Activated B cell treated with CpG ODN at 0.5 μM for 24 hours (primary cell): Measurements from ENCODE around the gene BMP5. TPM values are rescaled to one million over a fixed set of nuclear protein-coding genes. Genes with fewer than 3 reads are reported as not detected.

ENCODE experiments used
- ATAC-seq: fragments of 200-7000 bp; cut with Tn5 transposase; one replicate; pipeline ENCODE4 v1.10.0; 2021; ENCODE audit warnings: low read depth, mild to moderate bottlenecking, moderate library complexity
- CTCF ChIA-PET: fragments of 350-600 bp; sonication (Branson Sonifier 250); formaldehyde crosslinking; loops from one replicate; lab custom pipeline; 2021; ENCODE audit warnings: antibody characterized with exemption; lab: Charles Lee
- POLR2A ChIA-PET: fragments of 350-600 bp; sonication (Branson Sonifier 250); formaldehyde crosslinking; loops from one replicate; lab custom pipeline; 2021; ENCODE audit warnings: antibody characterized with exemption; lab: Charles Lee
- DNase-seq: peaks from one replicate; pipeline ENCODE4 v3.0.0; 2022
- H3K27ac Mint-ChIP-seq: one replicate; pipeline ENCODE4 v1.8.0; 2020; ENCODE audit warnings: mixed read lengths
- H3K27me3 Mint-ChIP-seq: one replicate; pipeline ENCODE4 v1.8.0; 2021; ENCODE audit warnings: mixed read lengths
- H3K36me3 Mint-ChIP-seq: one replicate; pipeline ENCODE4 v1.8.0; 2021; ENCODE audit warnings: low read depth, mixed read lengths
- H3K4me1 Mint-ChIP-seq: one replicate; pipeline ENCODE4 v1.8.0; 2021; ENCODE audit warnings: mixed read lengths
- H3K4me3 Mint-ChIP-seq: one replicate; pipeline ENCODE4 v1.8.0; 2020; ENCODE audit warnings: mild to moderate bottlenecking, mixed read lengths
- H3K9me3 Mint-ChIP-seq: one replicate; pipeline ENCODE4 v1.8.0; 2020; ENCODE audit warnings: mixed read lengths
- CTCF ChIP-seq: fragments of 200-600 bp; IDR thresholded peaks from one replicate; pipeline ENCODE4 v1.8.0; 2022; ENCODE audit warnings: antibody characterized with exemption, mild to moderate bottlenecking
- intact Hi-C: fragments of 100-400 bp; cut with micrococcal nuclease; formaldehyde crosslinking; loops from one replicate; pipeline ENCODE4 v1.15.1; 2024
- total RNA-seq: library from RNA; stranded (reverse); gene quantifications from 2 replicates; pipeline ENCODE4 v1.2.3, GENCODE V29; 2022

Gene BMP5
- total RNA-seq, 1 donor from 2014 or later, result not detected

- Mint-ChIP-seq H3K4me3 (no peak overlapping the region), H3K9me3 (peaks cover 5% of the 10 kb centered on the region), H3K27ac (no peak overlapping the region), H3K36me3 (no peaks in the 10 kb centered on the region), H3K4me1 (no peaks in the 10 kb centered on the region), H3K27me3 (no peaks in the 10 kb centered on the region)
- POLR2A ChIA-PET, result no interaction called here
- ATAC-seq (no peak), DNase-seq (no peak)
- TF ChIP-seq CTCF, result no peak
- intact Hi-C loops, result no loop called here
- CTCF ChIA-PET, result no interaction called here
Observed at GRCh38 chr6:55898342-55898741, 23.0 kb upstream of the BMP5 start.

GRCh38 chr6:55897346-55897745, 22.0 kb upstream of the BMP5 start:
- intact Hi-C loops, result no loop called here
- Mint-ChIP-seq H3K27me3 (no peaks in the 10 kb centered on the region), H3K9me3 (peaks cover 7% of the 10 kb centered on the region), H3K36me3 (no peaks in the 10 kb centered on the region), H3K4me3 (no peak overlapping the region), H3K27ac (no peak overlapping the region), H3K4me1 (no peaks in the 10 kb centered on the region)
- TF ChIP-seq CTCF, result no peak
- DNase-seq (no peak), ATAC-seq (no peak)
- ChIA-PET CTCF (no interaction called here), POLR2A (no interaction called here)

GRCh38 chr6:55895972-55896730, 20.8 kb upstream of the BMP5 start:
- ChIA-PET CTCF (no interaction called here), POLR2A (no interaction called here)
- no peak overlapping the region for H3K4me3 Mint-ChIP-seq
- H3K27me3 Mint-ChIP-seq, result no peaks in the 10 kb centered on the region
- intact Hi-C loops, result no loop called here
- DNase-seq (no peak), ATAC-seq (no peak)
- H3K9me3 Mint-ChIP-seq, result peaks cover 8% of the 10 kb centered on the region
- no peak overlapping the region for H3K27ac Mint-ChIP-seq
- no peaks in the 10 kb centered on the region for H3K4me1 Mint-ChIP-seq
- no peaks in the 10 kb centered on the region for H3K36me3 Mint-ChIP-seq
- TF ChIP-seq CTCF, result no peak

DNA sequence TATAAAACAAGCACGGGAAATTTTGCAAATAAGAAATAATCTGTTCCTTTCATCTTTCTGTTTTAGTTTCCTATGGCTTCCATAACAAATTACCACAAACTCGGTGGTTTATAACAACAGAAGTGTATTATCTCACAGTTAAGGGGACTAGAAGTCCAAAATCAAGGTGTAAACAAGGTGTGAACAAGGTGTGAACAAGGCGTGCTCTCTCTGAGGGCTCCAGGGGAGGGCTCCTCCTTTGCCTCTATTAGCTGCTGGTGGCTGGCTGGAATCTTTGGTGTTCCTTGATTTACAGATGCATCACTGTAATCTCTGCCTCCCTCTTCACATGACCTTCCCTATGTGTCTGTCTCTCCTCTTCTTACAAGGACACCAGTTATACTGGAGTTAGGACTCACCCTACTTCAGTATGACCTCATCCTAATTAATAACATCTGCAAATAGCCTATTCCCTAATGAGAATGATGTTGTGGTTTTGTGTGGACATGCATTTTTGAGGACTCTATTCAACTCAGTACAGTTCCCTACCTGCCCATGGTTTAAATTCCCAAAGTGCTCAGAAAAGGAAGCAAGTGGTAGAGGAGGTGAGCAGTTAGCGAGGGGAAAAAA, 17.5 kb upstream of the BMP5 start:
- POLR2A ChIA-PET, result no interaction called here
- DNase-seq, result no peak
- no peaks in the 10 kb centered on the region for H3K4me1 Mint-ChIP-seq
- no peak for ATAC-seq
- CTCF ChIA-PET, result no interaction called here
- H3K4me3 Mint-ChIP-seq, result no peak overlapping the region
- no peak for TF ChIP-seq CTCF
- H3K9me3 Mint-ChIP-seq, result peaks cover 8% of the 10 kb centered on the region
- no peaks in the 10 kb centered on the region for H3K27me3 Mint-ChIP-seq
- H3K36me3 Mint-ChIP-seq, result no peaks in the 10 kb centered on the region
- no peak overlapping the region for H3K27ac Mint-ChIP-seq
- intact Hi-C loops, result no loop called here

DNA sequence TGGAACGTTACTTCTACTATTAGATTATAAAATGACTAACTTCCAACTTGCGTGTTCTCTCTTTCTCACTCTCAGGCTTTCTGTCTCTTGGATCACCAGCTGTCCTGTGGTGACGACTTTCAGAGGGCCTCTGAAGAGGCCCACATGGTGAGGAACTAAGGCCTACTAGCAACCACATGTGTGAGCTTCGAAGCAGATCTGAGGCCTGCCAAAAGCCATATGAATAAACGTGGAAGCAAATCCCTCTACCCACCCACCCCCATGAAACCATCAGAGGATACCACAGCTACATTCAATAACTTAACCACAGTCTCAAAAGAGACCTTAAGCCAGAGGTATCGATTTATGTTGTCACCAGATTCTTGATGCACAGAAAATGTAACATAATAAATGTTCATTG, 13.5 kb upstream of the BMP5 start:
- TF ChIP-seq CTCF, result no peak
- H3K4me1 Mint-ChIP-seq, result no peaks in the 10 kb centered on the region
- no peak overlapping the region for H3K27ac Mint-ChIP-seq
- no peak for ATAC-seq
- H3K9me3 Mint-ChIP-seq, result peaks cover 3% of the 10 kb centered on the region
- ChIA-PET CTCF (no interaction called here), POLR2A (no interaction called here)
- H3K36me3 Mint-ChIP-seq, result no peaks in the 10 kb centered on the region
- no peak overlapping the region for H3K4me3 Mint-ChIP-seq
- intact Hi-C loops, result no loop called here
- H3K27me3 Mint-ChIP-seq, result no peaks in the 10 kb centered on the region
- DNase-seq, result no peak
